HG03571 (cell line): ENCODE results near the gene TUBE1.
A peak's percentile ranks its signal among the peaks of the same experiment; 100 is the strongest.
"Not testable (repeated sequence)": the region's sequence is repeated elsewhere in the genome, so short reads cannot be mapped to it uniquely, and the experiment has no call there.

Experiments used
- ATAC-seq: cut with Tn5 transposase; IDR thresholded peaks from one replicate; pipeline ENCODE4 v1.9.1; 2021; ENCODE audit not compliant: unreplicated experiment

TUBE1 gene, protein sequence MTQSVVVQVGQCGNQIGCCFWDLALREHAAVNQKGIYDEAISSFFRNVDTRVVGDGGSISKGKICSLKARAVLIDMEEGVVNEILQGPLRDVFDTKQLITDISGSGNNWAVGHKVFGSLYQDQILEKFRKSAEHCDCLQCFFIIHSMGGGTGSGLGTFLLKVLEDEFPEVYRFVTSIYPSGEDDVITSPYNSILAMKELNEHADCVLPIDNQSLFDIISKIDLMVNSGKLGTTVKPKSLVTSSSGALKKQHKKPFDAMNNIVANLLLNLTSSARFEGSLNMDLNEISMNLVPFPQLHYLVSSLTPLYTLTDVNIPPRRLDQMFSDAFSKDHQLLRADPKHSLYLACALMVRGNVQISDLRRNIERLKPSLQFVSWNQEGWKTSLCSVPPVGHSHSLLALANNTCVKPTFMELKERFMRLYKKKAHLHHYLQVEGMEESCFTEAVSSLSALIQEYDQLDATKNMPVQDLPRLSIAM

DNA sequence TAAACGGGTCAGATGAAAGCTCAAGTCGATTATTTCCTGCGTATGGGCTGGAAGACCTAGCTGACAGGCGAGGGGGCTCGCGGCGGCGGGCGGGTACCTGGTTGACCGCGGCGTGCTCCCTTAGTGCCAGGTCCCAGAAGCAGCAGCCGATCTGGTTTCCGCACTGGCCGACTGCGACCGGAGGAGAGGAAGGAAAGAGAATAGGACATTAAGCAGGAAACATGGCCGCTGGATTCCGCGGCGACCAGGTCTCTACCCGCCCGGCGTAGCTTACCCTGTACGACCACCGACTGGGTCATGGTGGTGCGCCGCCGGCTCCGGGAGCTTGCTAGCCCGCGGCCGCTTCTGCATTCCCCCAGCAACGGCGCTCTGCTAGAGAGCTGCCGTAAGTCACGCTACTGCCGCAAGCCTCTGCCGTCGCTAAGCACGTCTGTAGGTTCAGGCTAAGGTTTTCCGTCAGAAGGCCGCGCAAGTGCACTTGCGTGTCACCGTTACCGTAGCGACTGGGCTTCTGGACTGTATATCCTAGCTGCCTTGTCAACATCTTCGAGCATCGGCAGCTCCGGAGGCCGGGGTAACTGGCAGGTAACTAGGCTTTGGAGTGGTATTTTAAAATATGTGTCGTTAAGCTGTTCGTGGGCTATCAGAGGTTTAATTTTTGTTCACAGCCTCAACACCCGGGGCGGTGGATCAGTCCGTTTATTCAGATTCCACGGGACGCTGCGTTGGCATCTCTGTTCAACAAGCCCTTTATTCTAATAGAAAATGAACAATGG lies at the start of gene TUBE1, which contains the start of gene FAM229B:
TSS of gene TUBE1 (minus strand) at position 347 of the 776 bp plus-strand sequence. CDS start at position 299, 48 bp downstream.
TSS of gene FAM229B (plus strand) at position 456 of the 776 bp plus-strand sequence. CDS start 11,693 bp downstream, outside the sequence.
- peak; percentile 98 for ATAC-seq

DNA sequence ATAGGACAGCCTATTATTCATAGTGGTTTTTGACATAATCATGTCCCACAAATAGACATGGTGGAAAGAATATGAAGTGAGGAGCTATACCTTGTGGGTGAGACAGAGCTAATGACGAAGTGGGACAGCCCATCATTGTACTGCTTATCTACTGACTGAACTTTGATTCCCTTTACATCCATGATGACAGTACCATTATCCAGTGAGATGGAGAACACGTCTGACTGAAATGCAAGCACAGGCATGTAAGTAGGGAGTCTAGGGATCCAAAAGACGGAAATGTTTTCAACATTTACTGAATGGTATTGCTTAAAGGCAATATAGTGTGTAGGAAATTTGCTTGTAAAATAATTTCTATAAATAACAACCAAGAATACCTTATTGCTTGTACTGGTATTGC lies 43.6 kb upstream of the TUBE1 start:
- ATAC-seq, result no peak

DNA sequence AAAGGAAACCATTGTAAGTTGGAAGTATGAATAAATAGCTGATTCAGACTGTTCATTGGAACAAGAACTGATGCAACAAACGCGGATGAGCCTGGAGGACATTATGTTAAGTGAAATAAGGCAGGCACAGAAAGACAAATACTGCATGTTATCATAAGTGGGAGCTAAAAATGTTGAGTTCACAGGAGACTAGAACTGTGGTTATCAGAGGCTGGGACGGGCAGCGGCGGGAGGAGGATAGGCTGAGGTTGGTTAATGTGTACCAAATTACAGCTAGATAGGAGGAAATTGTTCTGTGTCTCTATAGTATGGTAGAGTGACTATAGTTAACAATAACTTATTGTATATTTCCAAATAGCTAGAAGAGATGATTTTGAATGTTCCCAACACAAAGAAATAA lies 40.9 kb upstream of the TUBE1 start:
- no peak for ATAC-seq

DNA sequence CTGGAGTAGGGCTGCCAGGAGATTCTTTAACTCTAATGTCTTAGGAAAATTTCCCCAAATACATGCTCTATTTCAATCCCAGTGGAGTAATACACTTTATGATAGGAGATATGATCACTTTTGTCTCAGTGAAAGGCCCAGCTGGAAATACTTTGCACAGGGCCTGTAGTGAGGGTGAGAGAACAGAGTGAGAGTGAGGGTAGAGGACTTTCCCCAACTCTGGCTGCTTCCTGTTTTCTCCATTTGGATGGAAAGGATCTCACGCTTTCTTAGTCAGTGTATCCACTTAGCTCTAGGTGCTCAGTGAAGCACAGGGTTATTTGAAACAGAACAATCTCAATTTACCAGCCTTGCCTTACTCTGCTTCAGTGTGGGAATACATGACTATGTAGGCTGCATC lies 36.7 kb upstream of the TUBE1 start:
- no peak for ATAC-seq

DNA sequence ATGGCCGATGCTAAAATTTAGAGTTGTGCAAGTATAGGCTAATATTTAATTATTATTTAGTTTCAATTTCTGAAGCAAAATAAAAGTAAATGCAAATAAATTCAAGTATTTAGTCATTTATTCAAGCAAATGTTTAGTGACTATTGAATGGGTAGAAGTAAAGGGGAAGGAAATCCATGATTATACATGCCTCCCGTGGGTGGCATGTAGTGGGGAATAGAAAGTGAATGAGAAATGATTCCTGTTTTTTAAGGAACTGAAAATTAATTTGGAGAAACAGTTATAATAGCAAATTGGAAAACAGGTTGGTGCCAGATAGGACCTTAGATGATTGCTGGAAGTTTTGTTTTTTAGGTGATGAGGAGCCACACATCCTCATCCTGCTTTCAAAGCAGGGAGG lies 35.5 kb upstream of the TUBE1 start:
- ATAC-seq, result no peak

DNA sequence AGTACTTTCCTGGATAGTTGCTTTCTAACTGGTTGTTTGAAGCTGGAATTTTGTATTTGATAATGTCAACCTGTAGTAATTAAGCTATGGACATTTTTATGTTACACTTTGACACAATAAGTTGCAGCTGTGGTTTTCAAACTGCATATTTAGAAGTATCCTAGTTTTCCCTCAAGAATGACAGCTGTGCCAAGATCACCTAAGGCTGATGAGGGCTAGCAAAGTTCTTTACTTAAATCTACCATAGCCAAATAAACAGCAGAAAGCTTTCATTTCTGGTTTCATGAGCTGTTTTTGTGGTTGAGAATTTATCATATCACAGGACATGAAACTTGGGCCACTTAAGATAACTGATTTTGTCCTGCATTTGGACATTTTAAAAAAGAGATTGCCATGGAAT lies 30.8 kb upstream of the TUBE1 start:
- ATAC-seq, result no peak

DNA sequence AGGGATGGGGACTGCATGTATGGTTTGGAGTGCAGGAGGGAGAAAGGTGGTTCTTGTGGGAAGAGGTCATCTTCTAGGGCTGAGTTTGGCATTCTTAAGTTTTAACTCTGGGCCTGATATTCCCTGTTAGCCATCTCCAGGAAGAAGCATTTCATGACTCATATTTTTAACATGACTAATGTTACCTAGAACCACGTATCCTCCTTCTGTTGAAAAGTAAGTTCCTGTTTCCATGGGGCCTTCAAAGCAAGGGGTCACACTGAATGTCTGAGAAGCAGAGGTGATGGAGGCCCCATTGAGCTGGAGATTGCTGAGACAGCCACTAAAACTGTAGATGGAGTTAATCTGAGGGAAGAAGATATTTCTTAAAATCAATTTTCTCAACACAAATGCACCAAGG lies 30.3 kb upstream of the TUBE1 start:
- no peak for ATAC-seq

DNA sequence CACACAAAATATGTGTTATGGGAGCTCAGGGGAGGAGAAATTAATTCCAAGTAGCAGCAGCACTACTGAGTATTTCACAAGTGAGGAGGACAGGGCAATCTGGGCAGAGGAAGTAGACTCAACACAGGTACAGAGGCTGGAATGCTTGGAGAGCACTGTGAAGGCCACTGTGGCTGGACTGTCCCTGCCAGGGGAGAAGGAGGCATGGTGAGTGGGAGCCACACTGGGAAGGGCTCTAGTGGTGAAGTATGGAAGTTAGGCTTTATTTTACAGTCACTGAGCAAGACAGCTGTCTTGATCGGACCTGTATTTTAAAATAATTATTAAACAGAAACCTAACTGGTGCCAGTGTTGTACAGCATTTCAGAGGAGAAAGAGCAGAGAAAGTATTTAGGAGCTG lies 28.9 kb upstream of the TUBE1 start:
- no peak for ATAC-seq

DNA sequence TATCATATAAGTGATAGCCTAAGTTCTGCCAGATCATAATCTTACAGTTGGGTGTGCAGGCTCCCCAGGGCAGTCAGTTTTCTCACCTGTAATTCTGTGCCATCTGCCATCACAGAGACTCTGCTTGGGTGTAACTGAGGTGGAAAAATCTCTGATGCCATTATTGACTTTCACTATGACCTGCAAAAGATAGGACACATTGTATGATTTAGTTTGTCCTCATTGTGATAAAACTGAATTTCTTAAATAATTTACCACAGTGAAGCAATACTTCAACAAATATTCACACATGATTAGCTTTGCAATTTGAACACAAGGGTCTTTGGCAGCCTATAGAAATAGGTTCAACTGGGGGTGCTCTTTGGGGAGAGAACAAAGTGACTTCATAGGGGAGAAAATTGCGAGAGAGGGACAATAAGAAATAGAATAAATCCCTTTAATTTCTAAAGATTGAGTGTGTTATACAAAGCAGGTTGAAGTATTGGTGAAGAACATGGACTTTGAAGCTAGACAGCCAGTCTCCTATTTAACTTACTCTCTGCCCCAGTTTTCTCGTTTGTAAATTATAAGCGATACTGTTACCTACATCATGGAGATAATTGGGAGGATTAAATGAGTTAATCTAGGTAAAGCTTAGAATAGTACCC lies 27.4 kb upstream of the TUBE1 start:
- ATAC-seq, result no peak

DNA sequence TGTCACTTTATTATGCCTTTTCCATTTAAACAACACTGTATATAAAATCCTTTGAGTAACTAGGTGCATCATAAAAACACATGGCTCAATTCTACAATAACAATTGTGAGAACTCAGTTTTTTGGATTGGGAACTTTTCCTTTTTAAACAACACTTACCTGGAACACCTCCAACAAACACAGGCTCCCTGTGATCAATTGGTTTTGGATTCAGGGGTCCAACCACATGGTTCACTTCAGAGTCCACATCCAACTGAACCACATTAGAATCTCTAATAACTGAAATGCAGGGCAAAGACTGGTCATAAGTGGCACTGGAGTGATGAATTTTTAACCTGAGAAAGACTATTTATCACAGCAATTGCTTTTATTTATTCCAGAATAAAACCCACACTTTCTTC lies 26.6 kb upstream of the TUBE1 start:
- no peak for ATAC-seq

DNA sequence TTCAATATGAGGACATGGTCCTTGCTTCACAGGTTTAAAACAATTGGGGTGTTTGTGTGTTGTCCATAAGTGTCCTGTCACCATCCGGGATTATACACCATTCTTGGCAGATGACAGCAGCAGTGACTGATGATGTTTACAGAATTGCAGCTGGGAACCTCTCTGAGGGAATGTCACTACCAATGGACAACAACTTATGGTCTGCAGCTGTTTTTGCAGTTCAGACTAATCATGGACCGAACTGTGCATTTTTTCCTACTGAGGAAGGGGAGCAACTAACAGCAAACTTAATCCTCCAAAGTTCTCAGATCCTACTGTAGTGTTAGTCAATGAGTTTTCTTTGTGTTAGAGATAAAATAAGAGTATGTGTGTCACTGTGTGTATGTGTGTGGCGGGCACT lies 26.1 kb upstream of the TUBE1 start:
- ATAC-seq, result no peak

DNA sequence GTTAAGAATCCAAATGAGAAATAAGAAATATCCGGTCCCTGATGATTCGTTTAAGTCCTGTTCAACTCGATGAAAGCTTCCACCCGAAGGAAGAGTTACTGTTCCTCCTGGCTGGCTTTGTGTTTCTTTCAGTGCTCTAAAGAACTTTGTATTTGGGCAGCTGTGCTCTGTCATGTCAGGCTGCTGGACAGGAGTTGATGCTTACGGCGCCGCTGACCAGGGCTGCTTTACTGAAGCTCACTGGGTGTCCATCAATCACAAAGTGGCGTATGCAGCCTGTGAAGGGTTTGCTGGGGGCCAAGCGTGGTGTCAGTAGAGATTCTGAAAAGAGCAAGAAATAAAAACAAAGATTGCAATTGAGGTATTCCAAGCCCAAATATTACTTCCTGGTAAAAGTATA lies 22.0 kb upstream of the TUBE1 start:
- no peak for ATAC-seq

DNA sequence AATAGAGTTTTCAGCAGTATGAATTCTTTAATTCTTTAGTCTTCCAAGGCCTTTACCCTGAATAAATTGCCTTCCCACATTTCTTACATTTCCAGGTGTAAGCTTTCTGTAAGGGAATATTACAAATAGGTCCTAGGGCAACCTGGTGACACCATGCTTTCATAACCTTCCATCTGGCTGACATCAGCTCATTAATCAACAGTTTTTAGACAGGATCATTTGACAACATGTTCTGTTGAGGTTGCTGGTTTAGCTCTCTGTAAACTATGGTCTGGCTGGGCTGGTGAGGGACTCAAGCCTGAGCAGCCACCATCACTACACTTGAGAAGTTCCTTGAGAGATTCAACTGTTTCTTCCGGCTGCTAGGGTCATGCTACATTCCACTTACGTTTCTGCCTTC lies 19.3 kb upstream of the TUBE1 start:
- ATAC-seq, result no peak

DNA sequence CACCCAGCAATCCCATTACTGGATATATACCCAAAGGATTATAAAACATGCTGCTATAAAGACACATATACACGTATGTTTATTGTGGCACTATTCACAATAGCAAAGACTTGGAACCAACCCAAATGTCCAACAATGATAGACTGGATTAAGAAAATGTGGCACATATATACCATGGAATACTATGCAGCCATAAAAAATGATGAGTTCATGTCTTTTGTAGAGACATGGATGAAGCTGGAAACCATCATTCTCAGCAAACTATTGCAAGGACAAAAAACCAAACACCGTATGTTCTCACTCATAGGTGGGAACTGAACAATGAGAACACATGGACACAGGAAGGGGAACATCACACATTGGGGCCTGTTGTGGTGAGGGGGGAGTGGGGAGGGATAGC lies 18.7 kb upstream of the TUBE1 start:
- ATAC-seq, result not testable (repeated sequence)

DNA sequence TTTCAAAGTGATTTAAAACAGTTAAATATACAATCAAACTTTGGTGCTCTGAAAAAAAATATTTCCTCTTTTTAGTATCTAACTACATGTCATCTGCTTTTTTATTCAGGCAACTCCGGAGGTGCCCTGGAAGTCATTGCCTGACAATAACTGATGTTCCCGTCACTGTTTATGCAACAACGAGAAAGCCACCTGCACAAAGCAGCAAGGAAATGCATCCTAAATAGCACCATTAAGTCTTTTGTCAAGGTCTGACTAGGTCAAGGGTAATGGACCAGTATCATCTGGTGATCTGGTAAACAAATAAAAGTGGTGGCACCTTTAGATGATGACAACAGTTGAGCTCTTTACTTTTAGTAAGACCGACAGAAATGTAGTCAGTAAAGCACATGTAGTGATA lies 13.3 kb upstream of the TUBE1 start:
- no peak for ATAC-seq

DNA sequence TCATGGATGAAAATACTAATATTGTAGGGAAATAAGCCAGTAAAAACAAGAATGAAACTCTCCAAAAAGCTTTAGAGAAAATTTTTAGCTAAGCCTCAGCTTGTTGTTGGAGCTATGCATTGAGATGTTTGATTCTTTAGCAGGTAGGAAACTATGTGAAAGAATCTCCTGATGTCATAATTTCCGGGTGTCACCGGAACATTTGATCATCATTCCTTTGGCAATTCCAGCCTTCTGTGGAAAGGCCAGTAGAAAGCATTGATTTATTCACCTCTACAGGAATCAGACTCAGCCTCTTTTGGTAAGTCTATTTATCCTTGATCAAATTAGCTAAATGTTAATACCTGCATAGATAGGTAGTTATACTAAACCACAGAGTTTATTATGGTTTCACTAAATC lies 9.6 kb upstream of the TUBE1 start:
- no peak for ATAC-seq

DNA sequence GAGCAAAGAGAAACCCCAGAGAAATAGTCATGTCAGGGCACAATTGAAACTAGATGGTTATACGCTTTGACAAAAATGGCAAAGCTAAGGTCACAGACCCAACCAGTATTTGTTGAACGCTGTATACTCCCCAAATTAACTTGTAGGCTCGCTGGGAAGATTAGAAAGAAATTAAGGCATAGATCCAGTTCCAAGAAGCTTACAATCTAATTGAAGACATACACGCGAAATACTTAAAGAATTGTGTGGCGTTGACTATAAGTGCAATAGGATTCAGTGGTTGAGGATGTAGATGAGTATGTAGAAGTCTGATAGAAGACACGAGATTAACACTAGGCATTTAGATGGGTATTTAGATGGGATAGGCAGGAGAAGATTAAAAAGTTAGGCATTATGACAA lies 634 bp upstream of the TUBE1 start:
- no peak for ATAC-seq

DNA sequence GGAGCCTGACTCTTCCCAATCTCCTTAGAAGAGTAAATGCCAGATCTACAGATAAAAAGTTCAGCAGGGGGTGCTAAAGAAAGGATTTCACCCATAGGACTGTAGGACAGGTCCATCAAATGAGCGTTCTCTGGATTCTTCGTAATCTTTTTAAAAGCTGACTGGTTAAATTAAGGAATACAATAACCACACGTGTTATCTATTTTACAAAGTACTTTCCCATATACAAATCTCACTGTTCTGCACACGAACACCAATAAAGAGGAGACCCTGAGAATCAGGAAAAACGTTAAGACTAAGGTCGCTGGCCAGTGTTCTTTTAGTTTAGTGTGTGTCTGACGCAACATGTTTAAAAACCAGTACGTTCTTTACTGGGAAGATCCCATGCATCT lies 542 bp downstream of the TUBE1 start:
- ATAC-seq, result peak; percentile 22

DNA sequence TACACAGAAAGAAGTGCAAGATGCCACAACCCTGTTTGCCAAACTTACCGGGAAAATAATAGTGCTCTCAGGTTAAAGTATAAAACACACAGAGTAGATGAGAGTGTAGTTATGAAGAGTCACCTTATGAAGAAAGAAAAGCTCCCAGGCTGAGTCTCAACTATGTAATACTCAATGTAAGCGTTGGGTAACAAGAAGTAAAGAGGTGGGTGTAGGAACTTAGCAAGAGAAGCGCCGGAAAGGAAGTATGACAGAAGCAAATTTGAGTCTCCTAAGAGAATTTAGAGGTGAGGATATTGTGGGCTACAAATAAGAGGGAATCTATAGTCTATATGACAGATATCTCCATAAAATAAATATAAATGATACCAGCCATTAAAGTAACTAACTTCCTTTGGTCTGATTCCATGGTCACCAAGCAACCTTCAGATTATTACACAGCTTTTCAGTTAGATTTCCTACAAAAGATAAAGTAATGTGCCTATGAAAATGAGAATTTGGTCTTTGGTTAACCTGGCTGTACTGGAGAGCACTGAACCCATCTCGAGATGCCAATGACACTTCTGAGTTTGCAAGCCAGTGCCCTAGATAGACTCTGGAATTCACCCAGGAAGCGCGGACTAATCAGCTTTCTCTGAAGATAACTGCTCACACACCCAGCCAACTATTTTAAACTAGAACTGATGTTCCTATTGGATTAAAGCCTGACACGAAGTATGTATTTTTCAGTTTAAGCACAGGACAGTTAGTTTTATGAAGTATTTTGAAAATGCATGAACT lies 1.8 kb downstream of the TUBE1 start:
- ATAC-seq, result no peak

DNA sequence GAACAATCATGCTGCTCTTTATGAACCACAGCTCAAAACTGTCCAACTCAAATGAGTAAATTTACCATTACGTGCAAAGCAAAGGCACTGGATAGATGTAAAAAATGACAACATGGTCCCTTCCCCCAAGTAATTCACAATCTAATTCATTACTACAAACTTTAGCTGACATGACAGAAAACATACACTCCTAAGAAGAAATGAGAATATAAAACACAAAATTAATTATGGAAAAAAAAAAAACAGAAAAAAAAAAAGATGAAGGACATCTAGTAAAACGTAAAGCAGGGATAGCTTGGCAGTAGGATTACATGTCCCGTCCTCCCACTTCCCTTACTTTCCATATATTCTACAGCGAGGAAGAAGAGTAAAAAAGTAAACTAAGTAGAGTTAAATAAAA lies 5.7 kb downstream of the TUBE1 start:
- ATAC-seq, result no peak

DNA sequence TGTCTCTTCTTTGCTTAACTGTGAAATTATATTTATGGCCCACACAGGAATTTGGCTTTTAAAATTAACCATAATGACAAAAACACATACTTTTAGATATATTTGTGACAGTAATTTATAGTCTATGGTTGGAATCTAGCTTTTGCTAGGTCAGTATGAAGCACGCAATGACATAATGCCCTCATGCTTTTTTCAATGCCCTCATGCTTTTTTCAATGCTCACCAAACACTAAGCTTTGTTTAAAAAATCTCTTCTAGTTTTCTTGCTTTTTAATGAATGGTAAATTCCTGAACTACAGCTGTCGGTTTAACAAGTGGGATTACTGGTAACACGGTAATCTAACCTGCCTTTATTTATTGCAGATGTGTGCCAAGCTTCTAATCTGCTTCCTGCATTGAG lies 20.7 kb downstream of the TUBE1 start:
- ATAC-seq, result no peak
